SU-DHL-6 (cell line): Measurements from ENCODE around the gene GNA14.

Experiments
- EZH2phosphoT487 ChIP-seq: fragments of 200-600 bp; sonication (generic), shearing (Covaris generic); conservative IDR thresholded peaks from 2 replicates; pipeline ENCODE4 v1.6.1; 2018; ENCODE audit warnings: mild to moderate bottlenecking, antibody characterized with exemption, low read length, moderate library complexity, mixed read lengths
- TF ChIP-seq, protein P1 (sequence below): fragments of 200-600 bp; sonication (generic); IDR thresholded peaks from one replicate; pipeline ENCODE4 v1.5.1; 2017; ENCODE audit warnings: antibody characterized with exemption, mild to moderate bottlenecking, low read length, moderate library complexity; ENCODE audit not compliant: insufficient read depth, poor library complexity, severe bottlenecking

DNA sequence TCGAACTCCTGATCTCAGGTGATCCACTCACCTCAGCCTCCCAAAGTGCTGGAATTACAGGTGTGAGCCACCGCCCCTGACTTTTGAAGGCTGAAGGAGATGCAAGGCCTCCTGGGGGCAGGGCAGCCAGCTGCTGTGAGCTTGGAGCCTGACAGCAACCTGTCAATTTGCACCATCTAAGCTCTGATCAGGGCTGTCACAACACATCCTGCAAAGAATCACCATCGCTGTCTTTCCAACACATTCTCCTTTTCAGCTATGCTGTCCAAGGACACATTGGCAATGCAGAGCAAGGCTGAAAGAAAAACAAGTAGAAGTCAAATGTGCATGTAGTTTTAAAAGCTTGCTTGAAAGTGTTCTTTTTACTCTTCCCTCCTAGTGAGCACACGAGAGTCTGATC is 54.6 kb downstream of the GNA14 start:
- TF ChIP-seq, protein P1, sequence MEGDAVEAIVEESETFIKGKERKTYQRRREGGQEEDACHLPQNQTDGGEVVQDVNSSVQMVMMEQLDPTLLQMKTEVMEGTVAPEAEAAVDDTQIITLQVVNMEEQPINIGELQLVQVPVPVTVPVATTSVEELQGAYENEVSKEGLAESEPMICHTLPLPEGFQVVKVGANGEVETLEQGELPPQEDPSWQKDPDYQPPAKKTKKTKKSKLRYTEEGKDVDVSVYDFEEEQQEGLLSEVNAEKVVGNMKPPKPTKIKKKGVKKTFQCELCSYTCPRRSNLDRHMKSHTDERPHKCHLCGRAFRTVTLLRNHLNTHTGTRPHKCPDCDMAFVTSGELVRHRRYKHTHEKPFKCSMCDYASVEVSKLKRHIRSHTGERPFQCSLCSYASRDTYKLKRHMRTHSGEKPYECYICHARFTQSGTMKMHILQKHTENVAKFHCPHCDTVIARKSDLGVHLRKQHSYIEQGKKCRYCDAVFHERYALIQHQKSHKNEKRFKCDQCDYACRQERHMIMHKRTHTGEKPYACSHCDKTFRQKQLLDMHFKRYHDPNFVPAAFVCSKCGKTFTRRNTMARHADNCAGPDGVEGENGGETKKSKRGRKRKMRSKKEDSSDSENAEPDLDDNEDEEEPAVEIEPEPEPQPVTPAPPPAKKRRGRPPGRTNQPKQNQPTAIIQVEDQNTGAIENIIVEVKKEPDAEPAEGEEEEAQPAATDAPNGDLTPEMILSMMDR, result no peak
- no peak for TF ChIP-seq EZH2phosphoT487
